HepG2 (cell line): ENCODE results near the gene FSCN2. TPM values are rescaled to one million over a fixed set of nuclear protein-coding genes. Genes with fewer than 3 reads are reported as not detected.

Source experiments
- ARHGAP35 ChIP-seq: sonication (generic); formaldehyde crosslinking; IDR thresholded peaks from 2 replicates; pipeline ENCODE4 v1.9.0; 2022; ENCODE audit warnings: mild to moderate bottlenecking, inconsistent platforms, moderate library complexity, missing genetic modification reagents, borderline replicate concordance
- CC2D1A ChIP-seq: sonication (generic); formaldehyde crosslinking; IDR thresholded peaks from 2 replicates; pipeline ENCODE4 v1.8.1; 2023; ENCODE audit warnings: mild to moderate bottlenecking, missing genetic modification reagents
- HDAC2 ChIP-seq: sonication (generic); formaldehyde crosslinking; IDR thresholded peaks from 2 replicates; pipeline ENCODE4 v1.4.0; 2020; ENCODE audit warnings: missing genetic modification reagents
- ISL2 ChIP-seq: sonication (generic); formaldehyde crosslinking; IDR thresholded peaks from 2 replicates; pipeline ENCODE4 v1.5.0; 2020; ENCODE audit warnings: missing genetic modification reagents
- MAF1 ChIP-seq: sonication (generic); formaldehyde crosslinking; IDR thresholded peaks from 2 replicates; pipeline ENCODE4 v1.5.0; 2020; ENCODE audit warnings: missing genetic modification reagents, borderline replicate concordance
- MXD4 ChIP-seq: IDR thresholded peaks from 2 replicates; pipeline ENCODE4 v1.6.1; 2016; ENCODE audit warnings: mild to moderate bottlenecking, missing biosample characterization, missing genetic modification reagents
- NR2F1 ChIP-seq, 2 experiments: fragments of 450-650 bp in 1 of 2; formaldehyde crosslinking in 1 of 2; IDR thresholded peaks; 2 replicates each; pipeline versions ENCODE4 v1.5.0 to v1.6.1; 2016 to 2020; ENCODE audit warnings: mild to moderate bottlenecking in 1 of 2, missing compliant biosample characterization in 1 of 2, missing genetic modification reagents in 1 of 2, moderate library complexity in 1 of 2
- PHF20 ChIP-seq: sonication (generic); formaldehyde crosslinking; IDR thresholded peaks from 2 replicates; pipeline ENCODE4 v1.5.0; 2020; ENCODE audit warnings: mild to moderate bottlenecking, missing genetic modification reagents
- RXRA ChIP-seq: sonication (generic); formaldehyde crosslinking; IDR thresholded peaks from 2 replicates; pipeline ENCODE4 v1.5.1; 2020; ENCODE audit warnings: missing genetic modification reagents
- SAFB2 ChIP-seq: sonication (generic); formaldehyde crosslinking; IDR thresholded peaks from 2 replicates; pipeline ENCODE4 v1.5.1; 2020; ENCODE audit warnings: missing genetic modification reagents, low read depth, mild to moderate bottlenecking, borderline replicate concordance
- UBTF ChIP-seq: sonication (generic); formaldehyde crosslinking; IDR thresholded peaks from 2 replicates; pipeline ENCODE4 v1.4.0; 2020; ENCODE audit warnings: mild to moderate bottlenecking, missing genetic modification reagents
- ZNF343 ChIP-seq: sonication (generic); formaldehyde crosslinking; IDR thresholded peaks from 2 replicates; pipeline ENCODE4 v1.4.0; 2020; ENCODE audit warnings: mild to moderate bottlenecking, missing genetic modification reagents
- ZNF530 ChIP-seq: sonication (generic); formaldehyde crosslinking; IDR thresholded peaks from 2 replicates; pipeline ENCODE4 v1.5.0; 2020; ENCODE audit warnings: low read depth, mild to moderate bottlenecking, missing genetic modification reagents
- ZNF724P ChIP-seq: sonication (generic); formaldehyde crosslinking; IDR thresholded peaks from 2 replicates; pipeline ENCODE4 v1.8.0; 2022; ENCODE audit warnings: missing genetic modification reagents, borderline replicate concordance
- ZNF879 ChIP-seq: sonication (generic); formaldehyde crosslinking; IDR thresholded peaks from 2 replicates; pipeline ENCODE4 v1.8.1; 2023; ENCODE audit warnings: missing genetic modification reagents
- polyA plus RNA-seq, 8 experiments: library from polyadenylated mRNA; depleted of rRNA in 3 of 8; stranded (reverse) in 7 of 8; unstranded in 1 of 8; fragments of >200 nt; fragmentation: Illumina TruSeq in 4 of 8; extraction: Trizol in 4 of 8; gene quantifications; 2 replicates each; pipeline versions ENCODE4 v1.2.1 to v1.2.3, GENCODE V29; 2011 to 2016; ENCODE audit warnings: low read depth in 4 of 8, missing spikeins in 1 of 8, mixed read lengths in 1 of 8; ENCODE audit not compliant: insufficient read depth in 1 of 8
- total RNA-seq, 5 experiments: library from RNA; depleted of rRNA; stranded (reverse); fragments of >200 nt; fragmentation: Illumina TruSeq; extraction: Trizol; gene quantifications; 2 replicates each; pipeline ENCODE4 v1.2.3, GENCODE V29; 2016; ENCODE audit warnings: low read depth in 1 of 5
- TF ChIP-seq, protein P1 (sequence below): sonication (generic); formaldehyde crosslinking; IDR thresholded peaks from 2 replicates; pipeline ENCODE4 v1.4.0; 2020; ENCODE audit warnings: mild to moderate bottlenecking, missing genetic modification reagents, borderline replicate concordance

The FSCN2 gene
- total and polyA plus RNA-seq, 2 of the 13 experiments (the other 11 are each of a cell fraction or from before 2014, with no cell fraction given) = 0.09 TPM; not detected in 1

DNA sequence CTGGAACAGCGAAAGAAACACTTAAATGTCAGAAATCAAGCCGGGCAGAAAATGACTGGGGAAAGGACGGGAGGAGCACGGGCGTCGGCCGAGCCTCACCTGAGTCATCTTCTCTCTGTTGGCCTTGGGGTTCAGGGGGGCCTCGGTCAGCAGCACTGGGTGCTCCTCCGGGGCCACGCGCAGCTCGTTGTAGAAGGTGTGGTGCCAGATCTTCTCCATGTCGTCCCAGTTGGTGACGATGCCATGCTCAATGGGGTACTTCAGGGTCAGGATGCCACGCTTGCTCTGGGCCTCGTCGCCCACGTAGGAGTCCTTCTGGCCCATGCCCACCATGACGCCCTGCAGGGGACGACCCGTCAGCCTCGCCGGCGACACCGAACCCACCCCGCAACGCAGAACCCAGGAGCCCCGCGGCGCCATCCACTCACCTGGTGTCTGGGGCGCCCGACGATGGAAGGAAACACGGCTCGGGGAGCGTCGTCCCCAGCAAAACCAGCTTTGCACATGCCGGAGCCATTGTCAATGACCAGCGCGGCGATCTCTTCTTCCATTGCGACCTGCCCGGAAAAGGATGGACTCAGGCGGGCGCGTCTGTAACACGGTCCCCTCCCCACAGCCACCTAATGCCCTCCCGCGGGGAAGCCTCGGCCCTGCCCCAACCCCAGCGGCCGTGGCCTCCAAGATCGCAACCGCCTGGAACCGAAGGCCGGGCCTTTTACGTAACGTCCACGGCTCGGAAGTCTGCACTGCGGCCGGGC is 16.2 kb upstream of the FSCN2 start (continued):
- TF ChIP-seq, protein P1, sequence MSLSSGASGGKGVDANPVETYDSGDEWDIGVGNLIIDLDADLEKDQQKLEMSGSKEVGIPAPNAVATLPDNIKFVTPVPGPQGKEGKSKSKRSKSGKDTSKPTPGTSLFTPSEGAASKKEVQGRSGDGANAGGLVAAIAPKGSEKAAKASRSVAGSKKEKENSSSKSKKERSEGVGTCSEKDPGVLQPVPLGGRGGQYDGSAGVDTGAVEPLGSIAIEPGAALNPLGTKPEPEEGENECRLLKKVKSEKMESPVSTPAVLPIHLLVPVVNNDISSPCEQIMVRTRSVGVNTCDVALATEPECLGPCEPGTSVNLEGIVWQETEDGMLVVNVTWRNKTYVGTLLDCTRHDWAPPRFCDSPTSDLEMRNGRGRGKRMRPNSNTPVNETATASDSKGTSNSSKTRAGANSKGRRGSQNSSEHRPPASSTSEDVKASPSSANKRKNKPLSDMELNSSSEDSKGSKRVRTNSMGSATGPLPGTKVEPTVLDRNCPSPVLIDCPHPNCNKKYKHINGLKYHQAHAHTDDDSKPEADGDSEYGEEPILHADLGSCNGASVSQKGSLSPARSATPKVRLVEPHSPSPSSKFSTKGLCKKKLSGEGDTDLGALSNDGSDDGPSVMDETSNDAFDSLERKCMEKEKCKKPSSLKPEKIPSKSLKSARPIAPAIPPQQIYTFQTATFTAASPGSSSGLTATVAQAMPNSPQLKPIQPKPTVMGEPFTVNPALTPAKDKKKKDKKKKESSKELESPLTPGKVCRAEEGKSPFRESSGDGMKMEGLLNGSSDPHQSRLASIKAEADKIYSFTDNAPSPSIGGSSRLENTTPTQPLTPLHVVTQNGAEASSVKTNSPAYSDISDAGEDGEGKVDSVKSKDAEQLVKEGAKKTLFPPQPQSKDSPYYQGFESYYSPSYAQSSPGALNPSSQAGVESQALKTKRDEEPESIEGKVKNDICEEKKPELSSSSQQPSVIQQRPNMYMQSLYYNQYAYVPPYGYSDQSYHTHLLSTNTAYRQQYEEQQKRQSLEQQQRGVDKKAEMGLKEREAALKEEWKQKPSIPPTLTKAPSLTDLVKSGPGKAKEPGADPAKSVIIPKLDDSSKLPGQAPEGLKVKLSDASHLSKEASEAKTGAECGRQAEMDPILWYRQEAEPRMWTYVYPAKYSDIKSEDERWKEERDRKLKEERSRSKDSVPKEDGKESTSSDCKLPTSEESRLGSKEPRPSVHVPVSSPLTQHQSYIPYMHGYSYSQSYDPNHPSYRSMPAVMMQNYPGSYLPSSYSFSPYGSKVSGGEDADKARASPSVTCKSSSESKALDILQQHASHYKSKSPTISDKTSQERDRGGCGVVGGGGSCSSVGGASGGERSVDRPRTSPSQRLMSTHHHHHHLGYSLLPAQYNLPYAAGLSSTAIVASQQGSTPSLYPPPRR (CRISPR knock-in tag) = peak; percentile 24; the same call in 1 of the 2 replicates
- TF ChIP-seq ZNF879 (CRISPR knock-in tag) (no peak), MXD4 (0 out of 2 replicates have a peak, but pooled peaks have one; percentile 4), HDAC2 (0 out of 2 replicates have a peak, but pooled peaks have one; percentile 13), RXRA (0 out of 2 replicates have a peak, but pooled peaks have one; percentile 13), CC2D1A (no peak), ZNF724P (CRISPR knock-in tag) (peak; percentile 47; the same call in 1 of the 2 replicates), MAF1 (CRISPR knock-in tag) (0 out of 2 replicates have a peak, but pooled peaks have one; percentile 11), ISL2 (CRISPR knock-in tag) (0 out of 2 replicates have a peak, but pooled peaks have one; percentile 9), NR2F1 (CRISPR knock-in tag; IDR thresholded peaks at IDR 0.05) (no peak), PHF20 (CRISPR knock-in tag) (0 out of 2 replicates have a peak, but pooled peaks have one; percentile 11), SAFB2 (CRISPR knock-in tag) (0 out of 2 replicates have a peak, but pooled peaks have one; percentile 37), UBTF (CRISPR knock-in tag) (peak; percentile 62; the same call in 1 of the 2 replicates), ZNF343 (CRISPR knock-in tag) (0 out of 2 replicates have a peak, but pooled peaks have one; percentile 39), ARHGAP35 (CRISPR knock-in tag) (0 out of 2 replicates have a peak, but pooled peaks have one; percentile 50), ZNF530 (CRISPR knock-in tag) (no peak)
